ENCODE measurements around the gene UMAD1.
A peak's percentile ranks its signal among the peaks of the same experiment; 100 is the strongest.
"Not testable (repeated sequence)": the region's sequence is repeated elsewhere in the genome, so short reads cannot be mapped to it uniquely, and the experiment has no call there.

The UMAD1 gene

GRCh38 chr7:7630626-7631329, 9.8 kb upstream of the UMAD1 start:
- no peaks in the 10 kb centered on the region for H3K36me3 ChIP-seq (ENCODE audit: insufficient read depth, low read length)
- H3K9me3 ChIP-seq (ENCODE audit: low read length), result no peaks in the 10 kb centered on the region
- H3K27me3 ChIP-seq (ENCODE audit: insufficient read depth, low read length), result no peaks in the 10 kb centered on the region
- H2AFZ ChIP-seq (ENCODE audit: low read depth, low read length), result no peak overlapping the region
- no peaks in the 10 kb centered on the region for H3K4me1 ChIP-seq (ENCODE audit: insufficient read depth, low read length)
- H3K4me3 ChIP-seq (ENCODE audit: low read length), result no peak overlapping the region

DNA sequence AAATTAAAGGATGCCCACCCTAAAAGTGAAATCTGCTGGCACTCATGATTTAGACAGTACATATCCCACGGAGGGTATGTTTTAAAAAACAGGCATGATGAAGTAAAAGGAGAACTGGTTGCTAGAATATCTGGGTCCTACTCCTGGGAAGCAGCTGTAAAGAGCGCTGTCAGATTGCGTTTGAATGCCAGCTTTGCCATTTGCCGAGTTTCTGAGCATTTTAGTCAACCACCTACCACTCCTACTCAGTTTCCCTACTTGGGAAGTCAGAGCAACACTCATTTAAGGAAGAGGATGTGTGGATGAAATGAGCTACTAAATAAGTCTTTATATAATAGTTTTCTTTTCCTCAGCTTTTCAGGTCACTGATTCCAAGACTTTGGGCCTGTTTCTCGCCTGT, 1.1 kb upstream of the UMAD1 start:
- Histone ChIP-seq H3K36me3 (ENCODE audit: insufficient read depth, low read length) (peaks cover 10% of the 10 kb centered on the region), H3K4me1 (ENCODE audit: insufficient read depth, low read length) (peaks cover 19% of the 10 kb centered on the region), H3K4me3 (ENCODE audit: low read length) (peak overlapping the region; percentile 93), H3K9me3 (ENCODE audit: low read length) (no peaks in the 10 kb centered on the region), H3K27me3 (ENCODE audit: insufficient read depth, low read length) (no peaks in the 10 kb centered on the region), H2AFZ (ENCODE audit: low read depth, low read length) (peak overlapping the region; percentile 91)

DNA sequence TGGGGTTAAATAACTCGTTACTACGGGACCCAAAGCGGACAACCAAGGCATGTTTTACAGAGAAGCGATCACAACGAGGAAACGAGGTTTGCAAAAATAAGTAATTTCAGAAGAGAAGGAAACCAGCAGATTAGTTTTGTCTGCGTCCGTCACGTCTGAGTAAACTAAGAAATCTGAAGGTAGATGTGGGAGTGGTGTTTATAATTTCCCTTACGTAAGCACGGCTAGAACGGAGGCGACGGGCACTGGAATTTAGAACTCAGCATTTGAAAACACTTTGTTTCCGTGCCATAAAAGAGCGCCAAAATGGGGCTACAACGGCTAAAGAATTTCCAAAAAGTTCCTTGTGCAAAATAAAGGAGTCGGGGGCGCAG, 718 bp upstream of the UMAD1 start:
- peaks cover 10% of the 10 kb centered on the region for H3K36me3 ChIP-seq (ENCODE audit: insufficient read depth, low read length)

DNA sequence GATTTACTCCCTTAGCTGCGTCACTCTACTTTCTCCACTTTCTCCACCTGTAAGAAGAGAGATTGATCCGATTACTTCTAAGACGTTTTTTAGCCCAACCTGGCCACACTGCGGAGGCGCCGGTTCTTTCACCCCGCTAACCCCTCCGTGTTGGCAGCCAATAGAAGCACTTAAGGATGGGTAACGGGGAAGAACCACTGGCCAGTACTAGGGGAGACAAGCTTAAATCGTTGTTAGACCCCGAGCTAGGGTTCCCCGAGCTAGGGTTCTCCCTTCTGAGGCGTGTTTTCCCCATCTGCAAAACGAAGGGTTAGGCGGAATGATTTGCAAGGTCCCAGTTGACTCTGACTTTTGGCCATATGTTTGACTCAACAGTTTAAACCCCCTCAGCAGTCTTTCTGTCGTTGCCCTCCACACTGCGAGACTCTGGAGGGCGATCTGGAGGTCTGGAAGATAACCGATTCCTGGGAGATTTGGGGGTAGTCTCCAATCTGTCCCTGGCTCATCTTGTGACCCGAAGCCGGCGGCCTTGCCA, 644 bp downstream of the UMAD1 start:
- H3K27me3 ChIP-seq (ENCODE audit: insufficient read depth, low read length), result no peaks in the 10 kb centered on the region
- H2AFZ ChIP-seq (ENCODE audit: low read depth, low read length), result peak overlapping the region; percentile 89
- H3K9me3 ChIP-seq (ENCODE audit: low read length), result peaks cover 3% of the 10 kb centered on the region
- H3K4me3 ChIP-seq (ENCODE audit: low read length), result peak overlapping the region; percentile 93
- H3K36me3 ChIP-seq (ENCODE audit: insufficient read depth, low read length), result peaks cover 9% of the 10 kb centered on the region
- H3K4me1 ChIP-seq (ENCODE audit: insufficient read depth, low read length), result peaks cover 19% of the 10 kb centered on the region

More for the DNA sequence above, 718 bp upstream of the UMAD1 start:
- no peaks in the 10 kb centered on the region for H3K9me3 ChIP-seq (ENCODE audit: low read length)
- H3K4me1 ChIP-seq (ENCODE audit: insufficient read depth, low read length), result peaks cover 19% of the 10 kb centered on the region
- H2AFZ ChIP-seq (ENCODE audit: low read depth, low read length), result peak overlapping the region; percentile 91
- H3K4me3 ChIP-seq (ENCODE audit: low read length), result peak overlapping the region; percentile 93
- no peaks in the 10 kb centered on the region for H3K27me3 ChIP-seq (ENCODE audit: insufficient read depth, low read length)

DNA sequence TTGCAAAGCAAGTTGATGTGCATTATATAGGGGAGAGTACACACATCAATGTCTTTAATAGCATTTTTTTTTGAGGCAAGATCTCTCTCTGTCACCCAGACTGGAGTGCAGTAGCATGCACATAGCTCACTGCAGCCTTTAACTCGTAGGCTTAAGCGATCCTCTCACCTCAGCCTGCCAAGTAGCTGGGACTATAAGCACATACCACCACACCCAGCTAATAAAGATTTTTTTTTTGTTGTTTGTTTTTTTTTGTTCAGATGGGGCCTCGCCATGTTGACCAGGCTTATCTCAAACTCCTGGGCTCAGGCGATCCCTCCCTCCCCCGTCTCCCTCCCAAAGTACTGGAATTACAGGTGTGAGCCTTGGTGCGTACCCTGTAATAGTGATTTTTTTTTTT, 1.5 kb downstream of the UMAD1 start:
- Histone ChIP-seq H2AFZ (ENCODE audit: low read depth, low read length) (no peak overlapping the region), H3K4me3 (ENCODE audit: low read length) (peak overlapping the region; percentile 93), H3K36me3 (ENCODE audit: insufficient read depth, low read length) (peaks cover under 1% of the 10 kb centered on the region), H3K4me1 (ENCODE audit: insufficient read depth, low read length) (peaks cover 19% of the 10 kb centered on the region), H3K27me3 (ENCODE audit: insufficient read depth, low read length) (no peaks in the 10 kb centered on the region), H3K9me3 (ENCODE audit: low read length) (peaks cover 7% of the 10 kb centered on the region)

DNA sequence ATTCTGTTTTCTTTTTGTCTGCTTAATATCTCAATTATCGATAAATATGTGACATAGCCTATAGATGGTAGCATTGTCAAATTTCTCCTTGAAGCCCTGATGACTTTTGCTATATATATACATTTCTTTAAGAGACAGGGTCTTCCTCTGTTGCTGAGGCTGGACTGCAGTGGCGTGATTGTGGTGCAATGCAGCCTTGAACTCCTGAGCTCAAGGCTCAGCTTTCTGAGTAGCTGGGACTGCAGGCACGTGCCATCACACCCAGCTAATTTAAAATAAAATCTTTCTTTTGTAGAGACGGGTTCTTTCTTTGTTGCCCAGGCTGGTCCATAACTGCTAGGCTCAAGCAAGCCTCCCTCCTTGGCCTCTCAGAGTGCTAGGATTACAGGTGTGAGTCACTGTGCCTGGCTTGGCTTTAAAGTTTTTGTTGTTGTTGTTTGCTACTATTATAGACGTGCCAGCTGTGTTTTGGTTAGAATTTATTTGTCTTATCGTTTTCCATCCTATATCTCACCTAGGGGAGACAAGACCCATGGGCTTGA, 7.0 kb downstream of the UMAD1 start:
- Histone ChIP-seq H3K36me3 (ENCODE audit: insufficient read depth, low read length) (no peaks in the 10 kb centered on the region), H2AFZ (ENCODE audit: low read depth, low read length) (no peak overlapping the region), H3K4me3 (ENCODE audit: low read length) (no peak overlapping the region), H3K4me1 (ENCODE audit: insufficient read depth, low read length) (no peaks in the 10 kb centered on the region), H3K27me3 (ENCODE audit: insufficient read depth, low read length) (no peaks in the 10 kb centered on the region), H3K9me3 (ENCODE audit: low read length) (peaks cover 7% of the 10 kb centered on the region)

DNA sequence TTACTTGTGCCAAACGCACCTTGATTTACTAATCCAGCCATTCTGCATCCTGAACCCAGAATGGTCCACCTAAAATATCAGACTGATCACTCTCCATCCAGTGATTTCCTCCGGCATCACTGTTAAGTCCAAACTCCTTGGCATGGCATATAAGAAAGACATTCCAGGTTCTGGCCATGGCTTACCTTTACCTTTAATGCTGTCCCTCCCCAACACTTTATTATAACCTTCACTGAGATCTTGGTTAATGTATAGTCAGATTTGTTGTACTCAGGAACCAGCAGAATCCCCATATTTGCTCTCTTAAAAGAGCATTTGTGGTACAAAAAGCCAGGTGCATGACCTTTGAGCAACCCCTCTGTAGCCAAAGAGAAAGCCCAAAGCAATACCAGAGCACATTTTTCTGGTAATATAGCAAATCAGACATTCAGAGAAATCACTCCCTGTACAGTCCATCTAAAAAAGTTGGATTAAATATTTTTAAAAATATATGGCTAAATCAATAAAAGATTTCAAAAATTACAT, 10.2 kb downstream of the UMAD1 start:
- no peaks in the 10 kb centered on the region for H3K36me3 ChIP-seq (ENCODE audit: insufficient read depth, low read length)
- H3K9me3 ChIP-seq (ENCODE audit: low read length), result peaks cover 7% of the 10 kb centered on the region
- no peaks in the 10 kb centered on the region for H3K4me1 ChIP-seq (ENCODE audit: insufficient read depth, low read length)
- no peak overlapping the region for H2AFZ ChIP-seq (ENCODE audit: low read depth, low read length)
- no peak overlapping the region for H3K4me3 ChIP-seq (ENCODE audit: low read length)
- no peaks in the 10 kb centered on the region for H3K27me3 ChIP-seq (ENCODE audit: insufficient read depth, low read length)

DNA sequence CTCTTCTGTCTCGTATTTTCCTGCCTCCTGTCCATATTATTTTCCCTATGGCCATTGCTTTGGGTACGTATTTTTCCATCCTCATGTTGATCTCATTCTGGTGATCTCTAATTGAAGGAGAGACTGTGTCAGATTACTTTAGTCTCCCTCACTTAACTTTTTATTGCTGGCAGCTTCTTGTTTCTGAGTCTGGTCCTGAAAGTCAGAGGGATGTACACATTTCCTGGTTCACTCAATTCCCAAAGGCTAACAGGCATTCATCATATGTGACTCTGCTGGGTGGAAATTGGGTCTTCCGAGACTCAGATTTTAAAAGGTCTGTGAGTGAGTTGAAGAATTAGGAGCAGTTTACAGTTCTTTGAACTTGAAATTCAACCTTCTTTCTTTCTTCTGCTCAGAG, 10.9 kb downstream of the UMAD1 start:
- H3K27me3 ChIP-seq (ENCODE audit: insufficient read depth, low read length), result no peaks in the 10 kb centered on the region
- H3K4me3 ChIP-seq (ENCODE audit: low read length), result no peak overlapping the region
- no peaks in the 10 kb centered on the region for H3K36me3 ChIP-seq (ENCODE audit: insufficient read depth, low read length)
- H2AFZ ChIP-seq (ENCODE audit: low read depth, low read length), result no peak overlapping the region
- H3K4me1 ChIP-seq (ENCODE audit: insufficient read depth, low read length), result no peaks in the 10 kb centered on the region
- peaks cover 4% of the 10 kb centered on the region for H3K9me3 ChIP-seq (ENCODE audit: low read length)

GRCh38 chr7:7652798-7653540, 12.4 kb downstream of the UMAD1 start:
- no peaks in the 10 kb centered on the region for H3K4me1 ChIP-seq (ENCODE audit: insufficient read depth, low read length)
- no peak overlapping the region for H3K4me3 ChIP-seq (ENCODE audit: low read length)
- no peaks in the 10 kb centered on the region for H3K9me3 ChIP-seq (ENCODE audit: low read length)
- H2AFZ ChIP-seq (ENCODE audit: low read depth, low read length), result no peak overlapping the region
- H3K36me3 ChIP-seq (ENCODE audit: insufficient read depth, low read length), result no peaks in the 10 kb centered on the region
- no peaks in the 10 kb centered on the region for H3K27me3 ChIP-seq (ENCODE audit: insufficient read depth, low read length)

DNA sequence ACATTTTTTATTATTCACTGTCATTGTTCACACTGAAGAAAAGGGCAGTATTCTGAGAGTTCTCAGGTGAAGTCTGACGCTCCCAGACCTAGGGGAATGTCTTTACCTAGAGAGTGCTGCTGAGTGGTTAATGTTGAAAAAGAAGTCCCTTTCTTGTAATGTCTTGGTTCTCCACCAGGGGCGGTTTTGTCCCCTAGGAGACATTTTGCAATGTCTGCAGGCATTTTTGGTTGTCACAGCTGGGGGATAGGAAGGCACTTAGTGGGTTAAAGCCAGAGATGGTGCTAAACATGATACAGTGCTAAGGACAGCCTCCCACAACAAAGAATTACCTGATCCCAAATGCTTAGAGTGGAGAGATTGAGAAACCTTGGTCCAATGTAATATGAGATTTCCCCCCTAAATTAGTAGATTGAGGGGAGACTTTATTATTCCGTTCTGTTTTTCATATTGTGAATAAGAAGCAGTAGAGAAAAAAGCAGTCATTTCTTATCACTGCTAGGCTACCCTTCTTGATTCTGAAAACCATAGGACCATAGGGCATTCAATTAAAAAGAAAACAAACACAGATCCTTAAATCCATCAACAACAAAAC, 13.1 kb downstream of the UMAD1 start:
- no peaks in the 10 kb centered on the region for H3K4me1 ChIP-seq (ENCODE audit: insufficient read depth, low read length)

DNA sequence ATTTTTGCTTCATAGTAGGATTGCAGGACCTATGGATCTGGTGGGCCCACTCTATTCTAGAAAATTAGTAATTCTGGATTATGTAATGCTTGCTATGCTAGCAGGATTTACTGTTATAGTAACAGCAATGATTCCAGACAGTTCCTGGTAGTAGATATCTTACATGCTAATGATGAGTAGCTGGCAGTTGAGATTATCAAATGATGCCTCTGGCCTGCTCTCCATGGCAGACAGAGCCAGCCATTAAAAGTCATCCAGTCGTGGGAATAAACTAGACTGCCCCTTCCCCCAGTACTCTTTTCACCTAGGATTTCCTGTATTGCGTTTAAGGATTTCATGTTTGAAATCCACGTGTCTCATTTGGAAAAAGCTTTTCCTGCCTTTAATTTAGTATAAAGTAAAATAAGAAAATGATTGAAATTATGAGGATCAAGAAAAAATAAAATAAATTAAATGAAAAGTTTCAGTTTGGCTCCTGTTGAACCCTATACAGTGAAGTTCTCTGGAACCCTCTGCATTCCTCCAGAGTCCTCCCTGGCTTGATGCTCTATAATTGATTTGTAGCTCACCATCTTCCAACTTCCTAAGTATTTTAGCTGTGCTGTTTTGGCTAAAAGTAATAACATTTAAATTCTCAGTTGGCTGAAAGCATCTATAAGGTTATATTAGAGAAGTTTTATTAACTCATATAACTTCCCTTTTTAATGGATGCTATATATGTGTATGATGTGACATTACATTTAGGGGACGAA, 14.6 kb downstream of the UMAD1 start:
- no peaks in the 10 kb centered on the region for H3K27me3 ChIP-seq (ENCODE audit: insufficient read depth, low read length)
- H2AFZ ChIP-seq (ENCODE audit: low read depth, low read length), result no peak overlapping the region
- H3K9me3 ChIP-seq (ENCODE audit: low read length), result no peaks in the 10 kb centered on the region

More for the DNA sequence above, 13.1 kb downstream of the UMAD1 start:
- Histone ChIP-seq H3K9me3 (ENCODE audit: low read length) (no peaks in the 10 kb centered on the region), H3K36me3 (ENCODE audit: insufficient read depth, low read length) (no peaks in the 10 kb centered on the region), H3K4me3 (ENCODE audit: low read length) (no peak overlapping the region), H2AFZ (ENCODE audit: low read depth, low read length) (no peak overlapping the region), H3K27me3 (ENCODE audit: insufficient read depth, low read length) (no peaks in the 10 kb centered on the region)

GRCh38 chr7:7656459-7656858, 15.9 kb downstream of the UMAD1 start:
- H2AFZ ChIP-seq (ENCODE audit: low read depth, low read length); H3K27me3 ChIP-seq (ENCODE audit: insufficient read depth, low read length); H3K4me3 ChIP-seq (ENCODE audit: low read length); H3K36me3 ChIP-seq (ENCODE audit: insufficient read depth, low read length); H3K9me3 ChIP-seq (ENCODE audit: low read length); H3K4me1 ChIP-seq (ENCODE audit: insufficient read depth, low read length): not testable (repeated sequence)

More for the DNA sequence above, 14.6 kb downstream of the UMAD1 start:
- Histone ChIP-seq H3K36me3 (ENCODE audit: insufficient read depth, low read length) (no peaks in the 10 kb centered on the region), H3K4me1 (ENCODE audit: insufficient read depth, low read length) (no peaks in the 10 kb centered on the region), H3K4me3 (ENCODE audit: low read length) (no peak overlapping the region)

Measured in neuron (in vitro differentiated cells).